ENCODE results near the gene IL3.

Gene IL3

GRCh38 chr5:132069994-132070393 is 9.5 kb downstream of the IL3 start:
- no peak for DNase-seq (ENCODE audit: low read depth)
- H3K4me3 ChIP-seq (ENCODE audit: low read depth, low read length), result no peak overlapping the region

DNA sequence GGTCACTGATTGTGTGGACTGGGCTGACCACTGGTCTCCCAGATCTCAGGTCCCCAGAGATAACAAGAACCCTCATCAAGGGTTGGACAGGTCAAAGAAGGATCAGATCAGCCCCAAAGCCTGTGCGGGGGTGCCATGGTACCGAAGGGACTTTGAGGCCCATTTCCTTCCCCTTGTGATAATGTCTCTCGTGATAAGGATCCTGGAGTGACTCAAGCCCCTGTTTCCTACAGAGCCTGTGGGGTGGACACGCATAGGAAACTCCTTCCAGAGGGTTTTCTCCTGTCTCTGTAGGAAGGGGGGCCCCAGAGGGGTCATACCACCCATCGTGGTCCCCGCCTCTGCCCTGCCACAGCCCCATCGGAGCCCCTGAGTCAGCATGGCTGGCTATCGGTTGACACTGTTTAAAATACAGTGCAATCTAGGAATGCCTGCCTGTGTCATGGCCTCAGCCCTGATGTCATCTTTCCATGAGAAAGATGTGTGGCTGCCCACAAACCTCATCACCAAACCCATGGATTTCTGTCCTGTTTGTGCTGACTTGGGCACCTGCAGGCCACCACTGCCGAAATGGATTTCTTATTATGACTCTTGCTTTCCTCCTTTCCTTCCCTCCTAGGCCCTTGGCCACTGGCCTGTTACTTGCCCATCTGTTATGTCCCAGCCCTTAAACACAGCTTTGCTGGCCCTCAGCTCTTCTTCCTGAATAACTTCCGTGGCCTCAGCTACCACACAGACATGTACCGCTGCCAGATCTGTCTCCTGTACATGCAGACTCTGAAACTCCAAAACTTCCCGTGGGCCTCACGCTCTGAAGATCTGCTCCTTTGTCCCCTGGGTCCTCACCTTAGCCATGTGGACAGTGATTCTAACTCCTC is 10.2 kb downstream of the IL3 start:
- no peak overlapping the region for H3K4me3 ChIP-seq (ENCODE audit: low read depth, low read length)
- DNase-seq (ENCODE audit: low read depth), result no peak

- no peak for DNase-seq (ENCODE audit: low read depth)
- no peak overlapping the region for H3K4me3 ChIP-seq (ENCODE audit: low read depth, low read length)
Observed at GRCh38 chr5:132071338-132071707, 10.9 kb downstream of the IL3 start.

DNA sequence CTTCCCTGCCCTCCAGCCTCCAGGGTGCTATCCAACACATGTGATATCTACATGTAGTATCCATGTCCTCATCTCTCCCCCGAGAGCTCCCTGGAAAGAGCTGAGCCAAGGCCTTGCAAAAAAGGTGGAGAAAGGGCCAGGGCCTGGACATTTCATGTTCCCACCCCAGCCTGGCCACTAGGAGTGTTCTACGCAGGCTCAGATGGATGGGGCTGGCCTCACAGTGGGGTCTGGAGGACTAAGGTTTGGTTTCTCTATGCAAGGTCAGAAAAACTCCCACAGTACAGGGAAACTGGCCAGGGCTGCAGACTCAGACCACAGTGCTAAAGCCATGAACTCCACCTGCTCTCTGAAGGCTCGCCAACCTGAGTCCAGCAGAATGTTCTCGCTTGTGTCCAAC is 11.6 kb downstream of the IL3 start:
- no peak overlapping the region for H3K4me3 ChIP-seq (ENCODE audit: low read depth, low read length)
- no peak for DNase-seq (ENCODE audit: low read depth)

GRCh38 chr5:132072528-132072927 is 12.1 kb downstream of the IL3 start:
- H3K4me3 ChIP-seq (ENCODE audit: low read depth, low read length), result no peak overlapping the region
- DNase-seq (ENCODE audit: low read depth), result no peak

DNA sequence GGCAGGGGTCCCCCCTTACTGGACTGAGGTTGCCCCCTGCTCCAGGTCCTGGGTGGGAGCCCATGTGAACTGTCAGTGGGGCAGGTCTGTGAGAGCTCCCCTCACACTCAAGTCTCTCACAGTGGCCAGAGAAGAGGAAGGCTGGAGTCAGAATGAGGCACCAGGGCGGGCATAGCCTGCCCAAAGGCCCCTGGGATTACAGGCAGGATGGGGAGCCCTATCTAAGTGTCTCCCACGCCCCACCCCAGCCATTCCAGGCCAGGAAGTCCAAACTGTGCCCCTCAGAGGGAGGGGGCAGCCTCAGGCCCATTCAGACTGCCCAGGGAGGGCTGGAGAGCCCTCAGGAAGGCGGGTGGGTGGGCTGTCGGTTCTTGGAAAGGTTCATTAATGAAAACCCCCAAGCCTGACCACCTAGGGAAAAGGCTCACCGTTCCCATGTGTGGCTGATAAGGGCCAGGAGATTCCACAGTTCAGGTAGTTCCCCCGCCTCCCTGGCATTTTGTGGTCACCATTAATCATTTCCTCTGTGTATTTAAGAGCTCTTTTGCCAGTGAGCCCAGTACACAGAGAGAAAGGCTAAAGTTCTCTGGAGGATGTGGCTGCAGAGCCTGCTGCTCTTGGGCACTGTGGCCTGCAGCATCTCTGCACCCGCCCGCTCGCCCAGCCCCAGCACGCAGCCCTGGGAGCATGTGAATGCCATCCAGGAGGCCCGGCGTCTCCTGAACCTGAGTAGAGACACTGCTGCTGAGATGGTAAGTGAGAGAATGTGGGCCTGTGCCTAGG is 13.0 kb downstream of the IL3 start, which contains the start of gene CSF2:
Gene CSF2 (plus strand): TSS at position 559 of the 783 bp plus-strand sequence. CDS start 35 bp downstream, at position 594.
- H3K4me3 ChIP-seq (ENCODE audit: low read depth, low read length), result no peak within 1 kb of the TSS
- no peak for DNase-seq (ENCODE audit: low read depth)

DNA sequence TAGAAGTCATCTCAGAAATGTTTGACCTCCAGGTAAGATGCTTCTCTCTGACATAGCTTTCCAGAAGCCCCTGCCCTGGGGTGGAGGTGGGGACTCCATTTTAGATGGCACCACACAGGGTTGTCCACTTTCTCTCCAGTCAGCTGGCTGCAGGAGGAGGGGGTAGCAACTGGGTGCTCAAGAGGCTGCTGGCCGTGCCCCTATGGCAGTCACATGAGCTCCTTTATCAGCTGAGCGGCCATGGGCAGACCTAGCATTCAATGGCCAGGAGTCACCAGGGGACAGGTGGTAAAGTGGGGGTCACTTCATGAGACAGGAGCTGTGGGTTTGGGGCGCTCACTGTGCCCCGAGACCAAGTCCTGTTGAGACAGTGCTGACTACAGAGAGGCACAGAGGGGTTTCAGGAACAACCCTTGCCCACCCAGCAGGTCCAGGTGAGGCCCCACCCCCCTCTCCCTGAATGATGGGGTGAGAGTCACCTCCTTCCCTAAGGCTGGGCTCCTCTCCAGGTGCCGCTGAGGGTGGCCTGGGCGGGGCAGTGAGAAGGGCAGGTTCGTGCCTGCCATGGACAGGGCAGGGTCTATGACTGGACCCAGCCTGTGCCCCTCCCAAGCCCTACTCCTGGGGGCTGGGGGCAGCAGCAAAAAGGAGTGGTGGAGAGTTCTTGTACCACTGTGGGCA is 13.8 kb downstream of the IL3 start:
- DNase-seq (ENCODE audit: low read depth), result no peak
- H3K4me3 ChIP-seq (ENCODE audit: low read depth, low read length), result no peak overlapping the region

GRCh38 chr5:132074772-132075718 is 14.6 kb downstream of the IL3 start:
- DNase-seq (ENCODE audit: low read depth), result no peak

DNA sequence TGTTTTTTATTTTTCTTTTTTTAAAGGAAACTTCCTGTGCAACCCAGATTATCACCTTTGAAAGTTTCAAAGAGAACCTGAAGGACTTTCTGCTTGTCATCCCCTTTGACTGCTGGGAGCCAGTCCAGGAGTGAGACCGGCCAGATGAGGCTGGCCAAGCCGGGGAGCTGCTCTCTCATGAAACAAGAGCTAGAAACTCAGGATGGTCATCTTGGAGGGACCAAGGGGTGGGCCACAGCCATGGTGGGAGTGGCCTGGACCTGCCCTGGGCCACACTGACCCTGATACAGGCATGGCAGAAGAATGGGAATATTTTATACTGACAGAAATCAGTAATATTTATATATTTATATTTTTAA is 15.2 kb downstream of the IL3 start:
- DNase-seq (ENCODE audit: low read depth), result no peak
- no peak overlapping the region for H3K4me3 ChIP-seq (ENCODE audit: low read depth, low read length)

More at GRCh38 chr5:132074772-132075718, 14.6 kb downstream of the IL3 start:
- H3K4me3 ChIP-seq (ENCODE audit: low read depth, low read length), result no peak overlapping the region

- H3K4me3 ChIP-seq (ENCODE audit: low read depth, low read length), result no peak overlapping the region
- DNase-seq (ENCODE audit: low read depth), result no peak
Observed at GRCh38 chr5:132076202-132076830, 15.9 kb downstream of the IL3 start.

DNA sequence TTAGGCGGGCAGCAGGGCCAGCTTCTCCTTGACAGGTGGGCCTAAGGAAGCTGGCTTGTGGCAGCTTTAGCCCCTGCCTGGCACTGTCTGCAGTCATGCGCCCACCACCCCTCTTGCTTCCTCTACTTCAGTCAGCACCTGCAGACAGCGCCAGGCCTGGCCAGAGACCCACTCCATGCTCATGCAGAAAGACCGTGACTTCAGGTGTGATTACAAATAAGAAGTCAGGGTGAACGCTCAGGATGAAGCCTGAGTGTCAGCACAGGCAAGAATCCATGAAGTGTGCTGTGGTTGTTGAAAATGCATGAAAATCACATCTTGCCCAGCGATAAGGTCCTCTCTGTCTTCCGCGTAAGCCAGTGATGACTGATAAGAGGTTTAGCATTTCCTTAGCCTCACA is 16.5 kb downstream of the IL3 start:
- H3K4me3 ChIP-seq (ENCODE audit: low read depth, low read length), result no peak overlapping the region
- no peak for DNase-seq (ENCODE audit: low read depth)

DNA sequence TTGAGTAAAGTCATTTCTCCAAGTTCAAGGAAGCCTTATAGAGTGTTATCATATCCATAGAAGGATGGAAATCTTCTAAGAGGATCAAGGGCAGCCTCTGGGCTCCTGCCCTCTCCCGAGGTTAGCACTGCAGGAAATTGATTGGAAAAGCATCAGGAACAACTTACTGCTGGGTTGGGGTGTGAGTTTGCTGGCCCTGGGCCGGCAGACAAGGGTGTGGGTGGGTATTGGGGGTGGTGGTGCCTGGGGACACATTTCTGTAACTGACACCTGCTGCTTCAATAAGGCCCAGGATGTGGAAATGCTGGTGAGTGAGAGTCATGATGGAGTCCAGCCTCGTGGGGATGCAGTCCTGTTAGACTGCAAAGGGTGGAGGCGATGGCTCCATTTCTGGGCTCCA is 18.6 kb downstream of the IL3 start:
- no peak for DNase-seq (ENCODE audit: low read depth)
- no peak overlapping the region for H3K4me3 ChIP-seq (ENCODE audit: low read depth, low read length)

DNA sequence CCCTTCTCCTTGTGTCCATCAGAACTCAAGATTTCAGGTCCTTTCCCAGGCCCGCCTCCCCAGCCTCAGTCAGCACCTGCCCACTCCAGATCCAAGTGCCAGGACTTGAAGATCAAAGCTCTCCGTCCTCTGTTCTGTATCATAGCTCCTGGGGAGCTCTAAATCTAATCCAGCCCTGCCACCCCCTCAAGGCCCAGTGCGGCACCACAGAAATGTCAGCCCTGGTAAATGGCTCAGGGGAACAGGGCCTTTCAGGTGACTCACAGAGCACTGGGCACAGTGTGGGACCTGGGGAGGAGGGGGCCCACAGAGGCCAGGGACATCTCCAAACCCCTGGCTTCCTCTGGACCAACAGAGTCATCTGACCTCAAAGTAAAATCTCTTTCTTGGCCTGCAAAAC is 19.2 kb downstream of the IL3 start:
- DNase-seq (ENCODE audit: low read depth), result no peak
- H3K4me3 ChIP-seq (ENCODE audit: low read depth, low read length), result no peak overlapping the region

DNA sequence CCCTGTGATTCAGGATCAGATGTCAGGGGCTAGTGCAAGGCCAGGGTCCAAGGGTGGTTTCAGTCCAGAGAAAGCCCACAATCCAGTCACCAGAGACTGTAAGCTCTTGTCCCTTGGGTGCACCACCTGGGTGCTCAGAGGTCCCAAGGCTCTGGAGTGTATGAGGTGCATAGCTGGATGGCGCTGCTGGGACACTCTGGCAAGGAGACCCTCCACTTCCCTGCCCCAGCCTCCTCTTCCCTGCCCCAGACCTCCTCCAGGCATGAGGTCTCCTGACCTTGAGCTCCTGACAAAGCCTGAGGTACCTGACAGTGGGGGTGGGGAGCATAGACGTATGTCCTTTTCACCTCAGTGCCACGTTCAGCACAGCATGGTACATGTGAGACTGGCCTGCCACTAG is 20.1 kb downstream of the IL3 start:
- DNase-seq (ENCODE audit: low read depth), result no peak
- no peak overlapping the region for H3K4me3 ChIP-seq (ENCODE audit: low read depth, low read length)

- DNase-seq (ENCODE audit: low read depth), result no peak
- H3K4me3 ChIP-seq (ENCODE audit: low read depth, low read length), result no peak overlapping the region
Observed at GRCh38 chr5:132081458-132081857, 21.0 kb downstream of the IL3 start.

GRCh38 chr5:132082329-132083023 is 22.0 kb downstream of the IL3 start:
- DNase-seq (ENCODE audit: low read depth), result no peak
- no peak overlapping the region for H3K4me3 ChIP-seq (ENCODE audit: low read depth, low read length)

DNA sequence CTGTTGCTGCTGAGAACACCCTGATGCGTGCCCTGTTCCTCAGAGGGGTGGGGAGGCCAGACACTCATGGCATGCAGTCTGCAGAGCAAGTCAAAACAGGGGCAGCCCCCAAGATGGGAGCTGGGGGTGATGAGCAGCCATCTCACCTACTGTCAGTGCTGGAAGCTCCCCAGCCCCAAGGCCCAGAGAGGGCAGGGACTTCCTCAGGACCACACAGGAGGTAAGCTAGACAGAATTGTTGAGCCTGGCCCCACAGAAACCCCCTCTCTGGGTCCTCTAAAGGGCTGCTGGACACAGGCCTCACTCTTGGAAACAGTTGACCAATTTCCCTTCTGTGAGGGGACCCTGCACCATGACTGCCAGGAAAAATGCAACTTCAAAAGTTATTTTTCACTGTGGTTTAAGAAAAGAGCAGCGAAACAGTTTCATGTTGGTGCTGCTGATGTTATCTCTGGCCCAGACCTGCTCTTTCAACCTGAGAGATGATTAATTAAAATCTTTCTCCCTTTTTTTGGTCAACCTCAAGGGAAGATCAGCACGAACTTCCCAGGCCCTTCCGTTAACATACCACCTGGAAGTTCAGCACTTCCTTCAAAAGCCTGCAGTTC is 22.7 kb downstream of the IL3 start:
- DNase-seq (ENCODE audit: low read depth), result no peak
- H3K4me3 ChIP-seq (ENCODE audit: low read depth, low read length), result no peak overlapping the region

DNA sequence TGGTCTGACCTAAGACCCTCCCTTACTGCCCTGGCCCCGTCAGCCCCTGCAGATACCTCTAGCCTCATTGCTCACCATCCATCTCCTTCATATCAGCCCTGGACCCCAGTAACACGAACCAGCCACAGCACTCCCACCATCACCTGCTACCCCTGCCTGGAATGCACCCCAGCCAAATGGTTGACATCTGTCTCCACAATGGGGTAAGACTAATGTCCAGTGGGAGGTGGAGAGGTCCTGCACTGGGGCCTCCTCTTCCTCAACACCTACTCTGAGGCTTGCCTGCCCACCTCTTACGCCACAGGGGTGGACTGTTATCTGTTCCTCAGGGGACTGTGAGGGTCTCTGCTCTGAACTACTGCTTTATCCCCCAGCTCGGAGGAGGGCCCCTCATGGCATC is 25.2 kb downstream of the IL3 start:
- H3K4me3 ChIP-seq (ENCODE audit: low read depth, low read length), result no peak overlapping the region
- DNase-seq (ENCODE audit: low read depth), result no peak

All from skeletal muscle cell (primary cell).